PC-9 (cell line): ENCODE data around the gene LKAAEAR1. TPM values are rescaled to one million over a fixed set of nuclear protein-coding genes. Genes with fewer than 3 reads are reported as not detected.

Source experiments
- BruUV-seq: library from RNA; stranded (reverse); fragments of 400-500 nt; replicated peaks from 2 replicates; lab custom pipeline; 2021; lab: Mats Ljungman, UMichigan
- CTCF ChIA-PET: fragments of 300-600 bp; sonication (Branson Sonifier 250); formaldehyde crosslinking; loops from one replicate; lab custom pipeline; 2022; ENCODE audit warnings: antibody characterized with exemption; lab: Charles Lee
- POLR2A ChIA-PET: fragments of 300-600 bp; sonication (Branson Sonifier 250); formaldehyde crosslinking; loops from one replicate; lab custom pipeline; 2022; ENCODE audit warnings: antibody characterized with exemption; ENCODE audit not compliant: unreplicated experiment; lab: Charles Lee
- DNase-seq, 2 experiments: peaks; one replicate each; pipeline versions ENCODE4 v3.0.0 to v3.0.0-alpha.2; 2015 to 2022; ENCODE audit warnings: mixed read lengths in 1 of 2
- H2AFZ ChIP-seq: fragments of 200-600 bp; sonication (generic); 2 replicates; pipeline ENCODE4 v1.8.1; 2017; ENCODE audit warnings: antibody characterized with exemption
- H3F3A ChIP-seq: fragments of 200-600 bp; sonication (generic); 2 replicates; pipeline ENCODE4 v1.8.1; 2017; ENCODE audit warnings: antibody characterized with exemption, mild to moderate bottlenecking, low read depth; ENCODE audit not compliant: insufficient read depth
- H3K27ac ChIP-seq: fragments of 200-600 bp; sonication (generic); 2 replicates; pipeline ENCODE4 v1.6.1; 2016; ENCODE audit warnings: mixed run types
- H3K27me3 ChIP-seq: fragments of 200-600 bp; sonication (generic); 2 replicates; pipeline ENCODE4 v1.6.1; 2016; ENCODE audit warnings: low read depth, mixed run types; ENCODE audit not compliant: insufficient read depth
- H3K36me3 ChIP-seq: fragments of 200-600 bp; sonication (generic); 2 replicates; pipeline ENCODE4 v1.6.1; 2016; ENCODE audit warnings: low read depth, mixed run types
- H3K4me1 ChIP-seq: fragments of 200-600 bp; sonication (generic); replicated peaks from 2 replicates; pipeline ENCODE4 v1.6.1; 2016; ENCODE audit warnings: mixed run types; ENCODE audit not compliant: insufficient read depth
- H3K4me2 ChIP-seq: fragments of 200-600 bp; sonication (generic); 2 replicates; pipeline ENCODE4 v1.6.1; 2017; ENCODE audit warnings: mixed run types
- H3K4me3 ChIP-seq: fragments of 200-600 bp; sonication (generic); 2 replicates; pipeline ENCODE4 v1.6.1; 2016; ENCODE audit warnings: mixed run types
- H3K79me2 ChIP-seq: fragments of 200-600 bp; sonication (generic); 2 replicates; pipeline ENCODE4 v1.6.1; 2017; ENCODE audit warnings: low read depth, mixed run types
- H3K9me2 ChIP-seq: fragments of 200-600 bp; sonication (generic); 2 replicates; pipeline ENCODE4 v1.8.1; 2017; ENCODE audit warnings: mild to moderate bottlenecking; ENCODE audit not compliant: insufficient read depth
- H3K9me3 ChIP-seq: fragments of 200-600 bp; sonication (generic); 2 replicates; pipeline ENCODE4 v1.8.1; 2016; ENCODE audit warnings: low read depth; ENCODE audit not compliant: insufficient read depth
- H4K20me1 ChIP-seq: fragments of 200-600 bp; sonication (generic); 2 replicates; pipeline ENCODE4 v1.8.1; 2017; ENCODE audit not compliant: insufficient read depth
- EZH2 ChIP-seq: fragments of 200-600 bp; sonication (generic); IDR thresholded peaks from 2 replicates; pipeline ENCODE4 v1.8.0; 2017; ENCODE audit warnings: antibody characterized with exemption, low read depth
- intact Hi-C: fragments of 100-400 bp; cut with micrococcal nuclease; formaldehyde crosslinking; loops from one replicate; pipeline ENCODE4 v1.10.0; 2022; ENCODE audit not compliant: unreplicated experiment
- total RNA-seq: library from RNA; stranded (reverse); gene quantifications from 2 replicates; pipeline ENCODE4 v1.2.3, GENCODE V29; 2021
- TF ChIP-seq, protein P1 (sequence below): fragments of 200-600 bp; sonication (generic); conservative IDR thresholded peaks from 2 replicates; pipeline ENCODE4 v1.6.1; 2017; ENCODE audit warnings: mixed run types, antibody characterized with exemption, mild to moderate bottlenecking, moderate library complexity

The LKAAEAR1 gene
- total RNA-seq, 1 experiment from 2014 or later, result not detected

DNA sequence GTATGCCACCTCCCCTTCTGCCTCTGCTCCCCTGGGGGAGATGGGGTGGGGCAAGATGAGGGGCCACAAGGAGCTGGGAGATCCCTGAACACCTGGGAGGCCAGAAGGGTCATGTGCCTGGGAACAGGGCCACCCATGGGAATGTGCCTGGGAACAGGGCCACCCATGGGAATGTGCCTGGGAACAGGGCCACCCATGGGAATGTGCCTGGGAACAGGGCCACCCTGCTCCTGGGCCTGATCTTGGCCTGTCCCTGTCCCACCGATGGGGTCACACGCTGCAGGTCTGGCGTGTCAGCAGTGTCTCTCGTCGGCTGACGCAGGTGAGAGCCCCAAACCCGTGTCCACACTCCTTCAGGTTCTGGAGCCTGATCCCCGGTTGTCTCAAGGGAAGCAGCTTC is 9.2 kb downstream of the LKAAEAR1 start:
- DNase-seq, result no peak
- H3K79me2 ChIP-seq, result peaks cover 12% of the 10 kb centered on the region
- peaks cover 12% of the 10 kb centered on the region for H4K20me1 ChIP-seq
- H3K4me1 ChIP-seq, result peaks cover 14% of the 10 kb centered on the region
- intact Hi-C loops, result no loop called here
- H3K27me3 ChIP-seq, result no peaks in the 10 kb centered on the region
- no peaks in the 10 kb centered on the region for H3K9me3 ChIP-seq
- no peak overlapping the region for H3K4me2 ChIP-seq
- H3K9me2 ChIP-seq, result no peaks in the 10 kb centered on the region
- H3K36me3 ChIP-seq, result no peaks in the 10 kb centered on the region
- no peak overlapping the region for H3K4me3 ChIP-seq
- ChIA-PET CTCF (no interaction called here), POLR2A (no interaction called here)
- peaks cover 12% of the 10 kb centered on the region for H3F3A ChIP-seq
- H3K27ac ChIP-seq, result no peak overlapping the region
- no peak overlapping the region for H2AFZ ChIP-seq
- no TSS peak for BruUV-seq
- no peak for TF ChIP-seq EZH2
- TF ChIP-seq, protein P1, sequence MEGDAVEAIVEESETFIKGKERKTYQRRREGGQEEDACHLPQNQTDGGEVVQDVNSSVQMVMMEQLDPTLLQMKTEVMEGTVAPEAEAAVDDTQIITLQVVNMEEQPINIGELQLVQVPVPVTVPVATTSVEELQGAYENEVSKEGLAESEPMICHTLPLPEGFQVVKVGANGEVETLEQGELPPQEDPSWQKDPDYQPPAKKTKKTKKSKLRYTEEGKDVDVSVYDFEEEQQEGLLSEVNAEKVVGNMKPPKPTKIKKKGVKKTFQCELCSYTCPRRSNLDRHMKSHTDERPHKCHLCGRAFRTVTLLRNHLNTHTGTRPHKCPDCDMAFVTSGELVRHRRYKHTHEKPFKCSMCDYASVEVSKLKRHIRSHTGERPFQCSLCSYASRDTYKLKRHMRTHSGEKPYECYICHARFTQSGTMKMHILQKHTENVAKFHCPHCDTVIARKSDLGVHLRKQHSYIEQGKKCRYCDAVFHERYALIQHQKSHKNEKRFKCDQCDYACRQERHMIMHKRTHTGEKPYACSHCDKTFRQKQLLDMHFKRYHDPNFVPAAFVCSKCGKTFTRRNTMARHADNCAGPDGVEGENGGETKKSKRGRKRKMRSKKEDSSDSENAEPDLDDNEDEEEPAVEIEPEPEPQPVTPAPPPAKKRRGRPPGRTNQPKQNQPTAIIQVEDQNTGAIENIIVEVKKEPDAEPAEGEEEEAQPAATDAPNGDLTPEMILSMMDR, result no peak

DNA sequence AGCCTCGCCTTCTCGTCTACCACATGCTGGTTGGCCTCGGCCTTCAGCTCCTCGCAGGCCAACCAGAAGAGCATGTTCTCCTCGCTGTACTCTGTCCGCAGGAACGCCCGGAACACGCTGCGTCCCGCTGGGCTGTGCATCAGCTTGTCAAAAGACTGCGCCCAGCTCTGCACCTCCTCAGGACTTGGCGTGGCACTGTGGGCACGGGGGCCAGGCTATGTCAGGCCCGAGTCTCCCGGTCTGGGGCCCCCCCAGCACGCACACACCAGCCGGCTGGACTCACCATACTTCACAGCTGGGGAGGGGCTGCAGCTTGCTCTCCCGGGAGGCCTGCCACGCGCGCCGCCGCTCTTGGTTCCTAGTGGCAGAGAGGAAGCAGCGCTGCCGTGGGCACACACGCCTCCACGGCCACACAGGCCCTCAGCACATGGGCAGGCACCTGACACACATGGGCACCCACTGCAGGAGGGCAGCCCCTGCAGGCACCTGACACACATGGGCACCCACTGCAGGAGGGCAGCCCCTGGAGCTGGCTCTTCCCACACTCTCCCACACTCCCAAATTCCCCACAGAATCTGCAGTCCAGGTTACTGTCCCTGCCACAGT is 9.9 kb downstream of the LKAAEAR1 start:
- intact Hi-C loops, result no loop called here
- Histone ChIP-seq H3K4me1 (peaks cover 14% of the 10 kb centered on the region), H3K4me2 (no peak overlapping the region), H4K20me1 (peaks cover 14% of the 10 kb centered on the region), H3K4me3 (no peak overlapping the region), H3K27me3 (no peaks in the 10 kb centered on the region), H3K79me2 (peaks cover 12% of the 10 kb centered on the region), H3K9me2 (no peaks in the 10 kb centered on the region), H2AFZ (no peak overlapping the region), H3K9me3 (no peaks in the 10 kb centered on the region), H3F3A (peaks cover 8% of the 10 kb centered on the region; the same call in 1 of the 2 replicates), H3K36me3 (no peaks in the 10 kb centered on the region), H3K27ac (no peak overlapping the region)
- ChIA-PET POLR2A (no interaction called here), CTCF (no interaction called here)
- no TSS peak for BruUV-seq
- DNase-seq, result no peak
- TF ChIP-seq, protein P1, result no peak
- TF ChIP-seq EZH2, result no peak

DNA sequence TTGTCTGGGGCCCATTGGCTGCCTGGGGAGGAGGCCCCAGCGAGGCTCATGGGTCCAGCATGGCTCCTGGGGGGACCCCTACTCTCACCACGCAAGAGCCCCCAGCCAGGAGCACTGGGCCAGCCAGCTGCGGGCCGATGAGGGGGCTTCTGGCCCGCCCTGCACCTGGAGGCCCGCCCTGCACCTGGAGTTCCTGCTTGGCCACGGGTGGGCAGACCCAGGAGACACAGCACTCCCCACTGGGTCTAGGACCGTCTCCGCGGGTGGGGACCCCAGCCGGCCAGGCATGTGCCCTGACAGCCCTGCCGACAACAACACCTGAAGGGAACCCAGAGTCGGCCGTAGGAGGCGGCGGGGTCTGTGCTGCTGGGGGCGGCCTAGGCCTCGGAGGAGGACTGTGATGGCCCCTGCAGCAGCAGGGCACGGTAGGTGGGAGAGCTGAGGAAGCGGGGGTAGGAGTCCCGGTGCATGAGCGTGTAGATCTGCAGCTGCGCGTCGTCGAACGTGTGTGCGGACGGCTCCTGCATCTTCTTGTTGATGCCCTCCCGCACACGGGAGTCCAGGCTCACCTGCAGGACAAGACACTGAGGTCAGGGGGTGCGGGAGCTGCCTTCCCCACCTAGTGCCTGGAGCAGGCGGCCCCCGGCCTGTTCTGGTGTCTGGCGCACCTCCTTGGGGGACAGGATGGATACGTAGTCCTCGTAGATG is 10.6 kb downstream of the LKAAEAR1 start:
- Histone ChIP-seq H3K79me2 (peaks cover 12% of the 10 kb centered on the region), H3K27me3 (no peaks in the 10 kb centered on the region), H3K4me2 (no peak overlapping the region), H3K4me1 (peaks cover 9% of the 10 kb centered on the region), H3K9me3 (no peaks in the 10 kb centered on the region), H3F3A (peaks cover 3% of the 10 kb centered on the region; the same call in 1 of the 2 replicates), H4K20me1 (peaks cover 14% of the 10 kb centered on the region), H2AFZ (no peak overlapping the region), H3K4me3 (no peak overlapping the region), H3K9me2 (no peaks in the 10 kb centered on the region), H3K36me3 (no peaks in the 10 kb centered on the region), H3K27ac (no peak overlapping the region)
- ChIA-PET CTCF (no interaction called here), POLR2A (no interaction called here)
- no TSS peak for BruUV-seq
- TF ChIP-seq, protein P1, result no peak
- no peak for TF ChIP-seq EZH2
- intact Hi-C loops, result no loop called here
- DNase-seq, result no peak
